Gastrocnemius medialis (tissue), 4 donors: ENCODE measurements around the gene KRTAP10-4.

Experiments used
- POLR2A ChIP-seq, 2 donors: fragments of 450-650 bp; IDR thresholded peaks; one replicate each; pipeline ENCODE4 v1.6.1; 2017; ENCODE audit warnings: antibody characterized with exemption in 2 of 2, mild to moderate bottlenecking in 2 of 2, moderate library complexity in 2 of 2
- TF ChIP-seq, protein P1 (sequence below), 5 experiments: fragments of 450-650 bp in 3 of 5; fragments of 200-600 bp in 2 of 5; sonication (generic) in 2 of 5; IDR thresholded peaks in 4 of 5; conservative IDR thresholded peaks in 1 of 5; 1 replicate in 4 of 5; 2 replicates in 1 of 5; pipeline ENCODE4 v1.5.1; 2016 to 2019; ENCODE audit warnings: antibody characterized with exemption in 5 of 5, mild to moderate bottlenecking in 3 of 5, moderate library complexity in 3 of 5

DNA sequence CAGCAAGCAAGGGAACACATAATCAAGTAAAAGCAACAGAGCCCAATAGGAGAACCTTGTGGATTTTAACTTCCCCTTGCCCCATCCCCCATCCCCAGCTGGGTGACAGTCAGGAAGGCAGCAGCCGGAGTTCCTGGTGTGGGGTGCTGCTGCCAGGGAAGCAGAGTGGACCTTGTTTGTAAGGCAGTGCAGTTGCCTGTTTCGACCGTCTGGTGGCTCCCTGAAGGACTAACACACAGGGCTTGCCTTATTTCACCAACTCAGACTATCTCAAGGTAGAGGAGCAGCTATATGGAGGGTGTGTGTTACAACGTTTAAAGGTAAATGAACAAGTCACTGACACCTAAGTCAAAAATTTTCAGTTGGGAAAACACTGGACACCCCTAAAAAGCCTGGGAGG, 45.0 kb downstream of the KRTAP10-4 start:
- TF ChIP-seq, protein P1, sequence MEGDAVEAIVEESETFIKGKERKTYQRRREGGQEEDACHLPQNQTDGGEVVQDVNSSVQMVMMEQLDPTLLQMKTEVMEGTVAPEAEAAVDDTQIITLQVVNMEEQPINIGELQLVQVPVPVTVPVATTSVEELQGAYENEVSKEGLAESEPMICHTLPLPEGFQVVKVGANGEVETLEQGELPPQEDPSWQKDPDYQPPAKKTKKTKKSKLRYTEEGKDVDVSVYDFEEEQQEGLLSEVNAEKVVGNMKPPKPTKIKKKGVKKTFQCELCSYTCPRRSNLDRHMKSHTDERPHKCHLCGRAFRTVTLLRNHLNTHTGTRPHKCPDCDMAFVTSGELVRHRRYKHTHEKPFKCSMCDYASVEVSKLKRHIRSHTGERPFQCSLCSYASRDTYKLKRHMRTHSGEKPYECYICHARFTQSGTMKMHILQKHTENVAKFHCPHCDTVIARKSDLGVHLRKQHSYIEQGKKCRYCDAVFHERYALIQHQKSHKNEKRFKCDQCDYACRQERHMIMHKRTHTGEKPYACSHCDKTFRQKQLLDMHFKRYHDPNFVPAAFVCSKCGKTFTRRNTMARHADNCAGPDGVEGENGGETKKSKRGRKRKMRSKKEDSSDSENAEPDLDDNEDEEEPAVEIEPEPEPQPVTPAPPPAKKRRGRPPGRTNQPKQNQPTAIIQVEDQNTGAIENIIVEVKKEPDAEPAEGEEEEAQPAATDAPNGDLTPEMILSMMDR (IDR thresholded peaks at IDR 0.05 in 4 of 5, conservative IDR thresholded peaks at IDR 0.05 in 1 of 5) = no peak
- TF ChIP-seq POLR2A (IDR thresholded peaks at IDR 0.05) = no peak
